GM23248 (cell line): ENCODE measurements around the gene HRH3. TPM values are rescaled to one million over a fixed set of nuclear protein-coding genes. Genes with fewer than 3 reads are reported as not detected.

Experiments
- DNase-seq: peaks from one replicate; pipeline ENCODE4 v3.0.0-alpha.2; 2015
- H2AFZ ChIP-seq: fragments of 200-600 bp; sonication (generic); 2 replicates; pipeline ENCODE4 v1.6.1; 2016; ENCODE audit warnings: antibody characterized with exemption
- H3F3A ChIP-seq: fragments of 200-600 bp; sonication (generic); 2 replicates; pipeline ENCODE4 v1.6.1; 2016; ENCODE audit warnings: mild to moderate bottlenecking, antibody characterized with exemption, mixed run types; ENCODE audit not compliant: insufficient read depth
- H3K27ac ChIP-seq: fragments of 200-600 bp; sonication (generic); 2 replicates; pipeline ENCODE4 v1.5.1; 2016; ENCODE audit warnings: mild to moderate bottlenecking
- H3K27me3 ChIP-seq: fragments of 200-600 bp; sonication (generic); replicated peaks from 2 replicates; pipeline ENCODE4 v1.6.1; 2016; ENCODE audit warnings: mild to moderate bottlenecking; ENCODE audit not compliant: insufficient read depth
- H3K36me3 ChIP-seq: fragments of 200-600 bp; sonication (generic); 2 replicates; pipeline ENCODE4 v1.6.1; 2016; ENCODE audit warnings: low read depth, mild to moderate bottlenecking
- H3K4me1 ChIP-seq: fragments of 200-600 bp; sonication (generic); 2 replicates; pipeline ENCODE4 v1.6.1; 2016; ENCODE audit warnings: mild to moderate bottlenecking; ENCODE audit not compliant: insufficient read depth
- H3K4me2 ChIP-seq: fragments of 200-600 bp; sonication (generic); one replicate; pipeline ENCODE4 v1.6.1; 2016; ENCODE audit warnings: mild to moderate bottlenecking; ENCODE audit not compliant: unreplicated experiment
- H3K4me3 ChIP-seq: fragments of 200-600 bp; sonication (generic); 2 replicates; pipeline ENCODE4 v1.5.1; 2016; ENCODE audit warnings: mild to moderate bottlenecking
- H3K79me2 ChIP-seq: fragments of 200-600 bp; sonication (generic); 2 replicates; pipeline ENCODE4 v1.6.1; 2016; ENCODE audit warnings: mild to moderate bottlenecking; ENCODE audit not compliant: insufficient read depth
- H3K9ac ChIP-seq: fragments of 200-600 bp; sonication (generic); 2 replicates; pipeline ENCODE4 v1.6.1; 2016; ENCODE audit warnings: mild to moderate bottlenecking
- H3K9me2 ChIP-seq: fragments of 200-600 bp; sonication (generic); 2 replicates; pipeline ENCODE4 v1.6.1; 2016; ENCODE audit warnings: mixed run types, mild to moderate bottlenecking, moderate library complexity; ENCODE audit not compliant: insufficient read depth
- H3K9me3 ChIP-seq: fragments of 200-600 bp; sonication (generic); one replicate; pipeline ENCODE4 v1.6.1; 2017; ENCODE audit warnings: low read depth
- H4K20me1 ChIP-seq: fragments of 200-600 bp; sonication (generic); 2 replicates; pipeline ENCODE4 v1.6.0; 2016; ENCODE audit not compliant: insufficient read depth
- EZH2 ChIP-seq: fragments of 200-600 bp; sonication (generic); IDR thresholded peaks from 2 replicates; pipeline ENCODE4 v1.6.1; 2018; ENCODE audit warnings: antibody characterized with exemption, mild to moderate bottlenecking; ENCODE audit not compliant: insufficient read depth, poor library complexity, severe bottlenecking
- EZH2phosphoT487 ChIP-seq: fragments of 200-600 bp; sonication (generic); IDR thresholded peaks from 2 replicates; pipeline ENCODE4 v1.6.1; 2018; ENCODE audit warnings: antibody characterized with exemption, moderate library complexity, mild to moderate bottlenecking, low read depth; ENCODE audit not compliant: insufficient read depth
- WGBS, 2 experiments: methylation state at CpG; one replicate each; pipeline ENCODE4 v1.1.6; 2015 to 2017; ENCODE audit warnings: low lambda C conversion rate in 2 of 2, low coverage in 1 of 2; ENCODE audit errors: missing lambda C conversion rate in 2 of 2; 5-methylcytosine and 5-hydroxymethylcytosine counted together
- in situ Hi-C: fragments of 300-500 bp; cut with MboI; formaldehyde crosslinking; loops from 2 replicates; pipeline ENCODE4 v1.15.0; 2020
- polyA plus RNA-seq: library from polyadenylated mRNA; unstranded; fragments of >200 nt; fragmentation: Nextera tagmentation; extraction: Ambion mirVana; gene quantifications from 2 replicates; pipeline ENCODE4 v1.2.1, GENCODE V29; 2016
- total RNA-seq: library from RNA; depleted of rRNA; stranded (reverse); fragments of >200 nt; shearing (Covaris generic); gene quantifications from 2 replicates; pipeline ENCODE4 v1.2.3, GENCODE V29; 2014

HRH3 gene
- total and polyA plus RNA-seq, 2 experiments from 2014 or later, result not detected

- Histone ChIP-seq H3K9ac (no peak overlapping the region), H4K20me1 (no peaks in the 10 kb centered on the region), H3K4me1 (no peaks in the 10 kb centered on the region), H3K27me3 (no peaks in the 10 kb centered on the region), H3K36me3 (peaks cover 3% of the 10 kb centered on the region; the same call in 1 of the 2 replicates), H3K79me2 (no peaks in the 10 kb centered on the region), H3K9me2 (no peaks in the 10 kb centered on the region), H3K27ac (no peak overlapping the region), H2AFZ (no peak overlapping the region), H3K4me3 (no peak overlapping the region), H3K4me2 (no peak overlapping the region), H3K9me3 (no peaks in the 10 kb centered on the region), H3F3A (no peaks in the 10 kb centered on the region)
- no peak for DNase-seq
- 85 to 87% methylated on average over 9 of the region's 9 CpGs for WGBS, 2 experiments
- in situ Hi-C loops, result no loop called here
- TF ChIP-seq EZH2, result no peak
- no peak for TF ChIP-seq EZH2phosphoT487
Observed at GRCh38 chr20:62170536-62170935, 49.5 kb downstream of the HRH3 start.

DNA sequence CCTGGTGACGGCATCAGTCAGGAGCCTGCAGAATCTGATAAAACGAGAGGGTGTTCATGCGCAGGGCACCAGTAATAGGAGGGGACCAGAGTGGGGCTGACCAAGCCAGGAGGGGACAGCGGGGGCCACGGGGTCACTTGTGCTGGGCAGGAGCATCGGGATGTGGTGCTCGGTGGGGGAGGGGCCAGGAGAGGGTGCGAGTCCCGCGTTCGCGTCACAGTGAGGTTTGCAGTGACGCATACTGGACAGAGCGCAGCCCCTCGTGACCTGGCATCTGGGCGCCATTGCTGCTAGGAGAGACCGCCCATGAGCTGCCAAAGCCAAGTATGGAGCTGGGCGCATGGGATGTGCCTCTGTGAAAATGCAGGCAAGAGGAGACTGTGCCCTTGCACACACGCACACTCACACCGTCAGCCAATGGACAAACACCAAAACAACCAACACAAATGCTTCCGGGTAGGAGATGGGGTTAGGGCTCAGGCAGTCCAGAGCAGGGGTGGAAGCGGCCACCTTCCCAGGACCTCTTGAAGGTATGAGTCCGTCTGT lies 51.1 kb downstream of the HRH3 start:
- Histone ChIP-seq H4K20me1 (no peaks in the 10 kb centered on the region), H3K9me3 (no peaks in the 10 kb centered on the region), H3K9me2 (no peaks in the 10 kb centered on the region), H3K79me2 (no peaks in the 10 kb centered on the region), H3K4me2 (no peak overlapping the region), H3K36me3 (no peaks in the 10 kb centered on the region; the same call in 1 of the 2 replicates), H3F3A (no peaks in the 10 kb centered on the region), H2AFZ (no peak overlapping the region), H3K4me3 (no peak overlapping the region), H3K27me3 (no peaks in the 10 kb centered on the region), H3K9ac (no peak overlapping the region), H3K27ac (no peak overlapping the region), H3K4me1 (no peaks in the 10 kb centered on the region)
- no peak for DNase-seq
- WGBS, 2 experiments, result 94% methylated on average over 13 to 23 of the region's 23 CpGs
- no peak for TF ChIP-seq EZH2phosphoT487
- TF ChIP-seq EZH2, result no peak
- in situ Hi-C loops, result no loop called here

DNA sequence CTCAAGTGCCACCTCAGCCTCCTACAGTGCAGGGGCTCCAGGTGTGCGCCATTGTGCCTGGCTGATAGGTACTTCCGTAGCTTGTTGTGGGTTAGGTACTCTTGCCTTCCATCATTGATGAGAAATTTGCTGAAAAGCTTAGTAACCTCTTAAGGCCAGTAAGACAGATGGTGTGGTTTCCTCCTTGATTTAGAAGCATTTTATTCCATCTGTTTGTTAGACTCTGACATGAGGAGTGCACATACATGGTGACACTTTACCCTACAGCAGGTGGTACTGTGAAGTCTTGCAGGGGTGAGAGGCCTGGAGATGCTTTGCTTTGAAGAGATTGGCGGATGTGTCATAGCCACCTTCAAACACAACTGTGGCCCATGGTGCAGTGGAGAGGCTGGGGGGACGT lies 52.0 kb downstream of the HRH3 start:
- no peaks in the 10 kb centered on the region for H3F3A ChIP-seq
- no peak for DNase-seq
- 86 to 93% methylated on average over 4 of the region's 4 CpGs for WGBS, 2 experiments

DNA sequence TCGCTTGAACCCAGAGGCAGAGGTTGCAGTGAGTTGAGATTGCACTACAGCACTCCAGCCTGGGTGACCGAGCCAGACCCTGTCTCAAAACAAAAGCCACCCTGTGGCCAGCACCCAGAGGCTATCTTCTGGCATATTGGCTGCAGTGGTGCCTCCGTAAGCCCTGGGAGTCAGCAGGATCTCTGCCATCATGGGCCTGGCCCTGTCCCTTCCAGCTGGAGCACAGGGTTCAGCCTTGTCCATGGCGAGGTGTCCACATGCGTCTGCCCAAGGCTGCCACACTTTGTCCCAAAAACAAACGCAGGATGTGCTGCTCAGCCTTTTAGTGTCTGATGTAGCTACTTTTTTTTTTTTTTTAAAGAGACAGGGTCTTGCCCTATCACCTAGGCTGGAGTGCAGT lies 52.6 kb downstream of the HRH3 start:
- H3K79me2 ChIP-seq, result no peaks in the 10 kb centered on the region
- WGBS, 2 experiments, result 78 to 87% methylated on average over 6 of the region's 6 CpGs
- in situ Hi-C loops, result no loop called here
- no peaks in the 10 kb centered on the region; the same call in 1 of the 2 replicates for H3K36me3 ChIP-seq
- TF ChIP-seq EZH2phosphoT487, result no peak
- TF ChIP-seq EZH2, result no peak
- no peak overlapping the region for H3K4me2 ChIP-seq
- H3K9ac ChIP-seq, result no peak overlapping the region
- no peaks in the 10 kb centered on the region for H3K4me1 ChIP-seq
- H3F3A ChIP-seq, result no peaks in the 10 kb centered on the region
- H3K27me3 ChIP-seq, result no peaks in the 10 kb centered on the region
- no peak overlapping the region for H2AFZ ChIP-seq
- no peaks in the 10 kb centered on the region for H4K20me1 ChIP-seq
- H3K9me2 ChIP-seq, result no peaks in the 10 kb centered on the region
- DNase-seq, result no peak
- H3K27ac ChIP-seq, result no peak overlapping the region
- no peaks in the 10 kb centered on the region for H3K9me3 ChIP-seq
- H3K4me3 ChIP-seq, result no peak overlapping the region

More for the DNA sequence above, 52.0 kb downstream of the HRH3 start:
- Histone ChIP-seq H3K79me2 (no peaks in the 10 kb centered on the region), H3K27ac (no peak overlapping the region), H2AFZ (no peak overlapping the region), H3K27me3 (no peaks in the 10 kb centered on the region), H4K20me1 (no peaks in the 10 kb centered on the region), H3K9ac (no peak overlapping the region), H3K36me3 (no peaks in the 10 kb centered on the region; the same call in 1 of the 2 replicates), H3K9me3 (no peaks in the 10 kb centered on the region), H3K4me3 (no peak overlapping the region), H3K4me1 (no peaks in the 10 kb centered on the region), H3K4me2 (no peak overlapping the region), H3K9me2 (no peaks in the 10 kb centered on the region)
- TF ChIP-seq EZH2phosphoT487 (no peak), EZH2 (no peak)
- in situ Hi-C loops, result no loop called here
